Measurements from ENCODE around the gene CREBBP. TPM values are rescaled to one million over a fixed set of nuclear protein-coding genes. Genes with fewer than 3 reads are reported as not detected.
A peak's percentile ranks its signal among the peaks of the same experiment; 100 is the strongest.

CREBBP gene
- total and polyA plus RNA-seq, 9 of the 15 experiments (the other 6 are each of a cell fraction or from before 2014, with no cell fraction given), result 0.70 to 24.8 (median 5.6) TPM

GRCh38 chr16:3908951-3909437 lies 28.5 kb upstream of the CREBBP start (continued):
- no peak for TF ChIP-seq FOXM1 (IDR thresholded peaks at IDR 0.05; ENCODE audit: low read depth)
- no peak for TF ChIP-seq FOXM1 (CRISPR knock-in tag; IDR thresholded peaks at IDR 0.05; ENCODE audit: low read depth)
- no peak for TF ChIP-seq MYNN (IDR thresholded peaks at IDR 0.05)
- TF ChIP-seq MYNN (CRISPR knock-in tag; IDR thresholded peaks at IDR 0.05), result no peak
- TF ChIP-seq ESRRB (CRISPR knock-in tag; IDR thresholded peaks at IDR 0.05; ENCODE audit: borderline replicate concordance), result no peak
- no peak for TF ChIP-seq ZNF24 (IDR thresholded peaks at IDR 0.05)
- no peak for TF ChIP-seq MEF2A (IDR thresholded peaks at IDR 0.05; ENCODE audit: control insufficient read depth, low read depth, low read length)
- no peak for TF ChIP-seq SMC3 (conservative IDR thresholded peaks at IDR 0.05; ENCODE audit: insufficient read depth, low read depth, low read length)
- TF ChIP-seq TEAD4 (IDR thresholded peaks at IDR 0.05; ENCODE audit: low read length), result no peak
- no peak for TF ChIP-seq TEAD4 (CRISPR knock-in tag; IDR thresholded peaks at IDR 0.05; ENCODE audit: borderline replicate concordance)
- no peak for TF ChIP-seq FIP1L1 (IDR thresholded peaks at IDR 0.05; ENCODE audit: low read depth, low read length, poor library complexity, severe bottlenecking)
- TF ChIP-seq SIN3B (IDR thresholded peaks at IDR 0.05; ENCODE audit: low read depth), result no peak
- 0 out of 2 replicates have a peak, but pooled peaks have one; percentile 13 for TF ChIP-seq JUND (IDR thresholded peaks at IDR 0.05; ENCODE audit: borderline replicate concordance, low read depth, low read length)
- no peak for TF ChIP-seq JUND (tag; IDR thresholded peaks at IDR 0.05; ENCODE audit: borderline replicate concordance, low read depth, low read length)
- TF ChIP-seq HLTF (IDR thresholded peaks at IDR 0.05), result no peak
- no peak for TF ChIP-seq BCL6 (CRISPR knock-in tag; IDR thresholded peaks at IDR 0.05)
- no peak for TF ChIP-seq MTA3 (IDR thresholded peaks at IDR 0.05; ENCODE audit: borderline replicate concordance)
- no peak for TF ChIP-seq MIER1 (IDR thresholded peaks at IDR 0.05; ENCODE audit: low read depth)
- TF ChIP-seq NCOA4 (IDR thresholded peaks at IDR 0.05; ENCODE audit: partially characterized antibody), result no peak
- TF ChIP-seq ZFP91 (CRISPR knock-in tag; IDR thresholded peaks at IDR 0.05), result no peak
- no peak for TF ChIP-seq ELK3 (CRISPR knock-in tag; IDR thresholded peaks at IDR 0.05)
- no peak for TF ChIP-seq SETDB1 (IDR thresholded peaks at IDR 0.05; ENCODE audit: low read length)
- no peak for TF ChIP-seq ZNF583 (CRISPR knock-in tag; IDR thresholded peaks at IDR 0.05)
- TF ChIP-seq ATF2 (CRISPR knock-in tag; IDR thresholded peaks at IDR 0.05), result no peak
- TF ChIP-seq BRD9 (IDR thresholded peaks at IDR 0.05; ENCODE audit: low read depth, partially characterized antibody), result no peak
- no peak for TF ChIP-seq TEAD2 (tag; IDR thresholded peaks at IDR 0.05)
- no peak for TF ChIP-seq ZNF551 (CRISPR knock-in tag; IDR thresholded peaks at IDR 0.05)
- peak; percentile 18; the same call in 1 of the 2 replicates for TF ChIP-seq NFIC (IDR thresholded peaks at IDR 0.05)

All from K562 (cell line).